Measurements from ENCODE around the gene HERC5. TPM values are rescaled to one million over a fixed set of nuclear protein-coding genes. Genes with fewer than 3 reads are reported as not detected.

HERC5 gene
- total and polyA plus RNA-seq, 2 donors (not counting 1 experiment from before 2014, with no cell fraction given) = 0.23 to 3.3 TPM

DNA sequence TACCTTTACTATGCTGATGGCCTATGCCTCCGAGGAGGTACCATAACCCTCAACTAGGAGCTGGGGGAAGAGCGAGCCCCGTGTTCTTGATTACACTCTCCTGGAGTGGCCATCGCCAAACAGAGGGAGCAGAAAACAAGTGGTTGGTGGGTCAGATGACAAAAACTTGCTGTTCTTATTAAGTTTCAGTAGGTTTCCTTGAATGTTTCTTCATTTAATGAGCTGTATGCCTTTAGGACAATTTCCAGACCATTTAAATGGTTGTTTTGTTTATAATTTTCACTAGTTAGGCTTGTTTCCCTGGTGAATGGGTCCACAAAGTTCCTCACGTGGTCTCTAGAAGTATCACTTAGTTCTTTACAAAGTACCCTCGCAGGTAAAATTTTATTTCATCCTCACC, 62.0 kb downstream of the HERC5 start:
- Histone ChIP-seq H3K4me2 (ENCODE audit: extremely low read depth, insufficient read depth, low read length) (no peak overlapping the region), H3K4me3 (replicated peaks in 1 of 4; ENCODE audit: control extremely low read depth in 1 of 4, insufficient read depth in 1 of 4, low read depth in 3 of 4, low read length in 4 of 4) (no peak overlapping the region), H3K36me3 (ENCODE audit: control insufficient read depth, insufficient read depth, low read length) (peaks cover 2% of the 10 kb centered on the region), H3K27ac (ENCODE audit: insufficient read depth, low read length) (no peak overlapping the region), H2AFZ (ENCODE audit: low read length) (no peak overlapping the region), H3K27me3 (ENCODE audit: control insufficient read depth, insufficient read depth, low read length) (no peaks in the 10 kb centered on the region), H3K4me1 (ENCODE audit: control insufficient read depth, extremely low read depth, insufficient read depth, low read length) (no peaks in the 10 kb centered on the region), H3K9ac (ENCODE audit: insufficient read depth, low read length) (no peak overlapping the region), H3K9me3 (ENCODE audit: control insufficient read depth, insufficient read depth, low read depth, low read length) (no peaks in the 10 kb centered on the region), H3K79me2 (ENCODE audit: control insufficient read depth, insufficient read depth, low read length) (peaks cover 27% of the 10 kb centered on the region), H4K20me1 (ENCODE audit: control insufficient read depth, extremely low read depth, insufficient read depth, low read length) (no peaks in the 10 kb centered on the region)
- DNase-seq (ENCODE audit: low read depth in 2 of 2) = no peak
- TF ChIP-seq EZH2 (IDR thresholded peaks at IDR 0.05; ENCODE audit: low read length, missing control alignments) = no peak
- no peak for TF ChIP-seq CTCF (conservative IDR thresholded peaks at IDR 0.05 in 1 of 2, IDR thresholded peaks at IDR 0.05 in 1 of 2; ENCODE audit: low read depth in 1 of 2, low read length in 2 of 2)

GRCh38 chr4:88522702-88523324, 65.9 kb downstream of the HERC5 start:
- peaks cover 28% of the 10 kb centered on the region for H3K79me2 ChIP-seq (ENCODE audit: control insufficient read depth, insufficient read depth, low read length)
- H3K4me3 ChIP-seq (replicated peaks in 1 of 4; ENCODE audit: control extremely low read depth in 1 of 4, insufficient read depth in 1 of 4, low read depth in 3 of 4, low read length in 4 of 4) = peak overlapping the region; percentile 71 to 98 (median 90)
- no peaks in the 10 kb centered on the region for H3K9me3 ChIP-seq (ENCODE audit: control insufficient read depth, insufficient read depth, low read depth, low read length)
- peaks cover 9% of the 10 kb centered on the region for H3K4me1 ChIP-seq (ENCODE audit: control insufficient read depth, extremely low read depth, insufficient read depth, low read length)
- peak; percentile 34 to 55 for DNase-seq (ENCODE audit: low read depth in 2 of 2)
- peaks cover 2% of the 10 kb centered on the region for H3K36me3 ChIP-seq (ENCODE audit: control insufficient read depth, insufficient read depth, low read length)
- peak overlapping the region; percentile 88 for H3K27ac ChIP-seq (ENCODE audit: insufficient read depth, low read length)
- peak overlapping the region; percentile 83 for H3K4me2 ChIP-seq (ENCODE audit: extremely low read depth, insufficient read depth, low read length)
- H3K9ac ChIP-seq (ENCODE audit: insufficient read depth, low read length) = peak overlapping the region; percentile 88
- TF ChIP-seq EZH2 (IDR thresholded peaks at IDR 0.05; ENCODE audit: low read length, missing control alignments) (no peak), CTCF (conservative IDR thresholded peaks at IDR 0.05 in 1 of 2, IDR thresholded peaks at IDR 0.05 in 1 of 2; ENCODE audit: low read depth in 1 of 2, low read length in 2 of 2) (no peak)
- peak overlapping the region; percentile 76 for H2AFZ ChIP-seq (ENCODE audit: low read length)
- H3K27me3 ChIP-seq (ENCODE audit: control insufficient read depth, insufficient read depth, low read length) = no peaks in the 10 kb centered on the region
- no peaks in the 10 kb centered on the region for H4K20me1 ChIP-seq (ENCODE audit: control insufficient read depth, extremely low read depth, insufficient read depth, low read length)

GRCh38 chr4:88523325-88524129, 66.6 kb downstream of the HERC5 start, which contains the start of gene PYURF:
Gene PYURF (minus strand): TSS chr4:88523776. CDS start chr4:88523700, 76 bp downstream.
- Histone ChIP-seq H3K9ac (ENCODE audit: insufficient read depth, low read length) (peak within 1 kb of the TSS; percentile 88), H3K79me2 (ENCODE audit: control insufficient read depth, insufficient read depth, low read length) (peaks cover 28% of the 10 kb centered on the region), H2AFZ (ENCODE audit: low read length) (peak within 1 kb of the TSS; percentile 76), H3K9me3 (ENCODE audit: control insufficient read depth, insufficient read depth, low read depth, low read length) (no peaks in the 10 kb centered on the region), H3K27ac (ENCODE audit: insufficient read depth, low read length) (peak within 1 kb of the TSS; percentile 88), H3K4me1 (ENCODE audit: control insufficient read depth, extremely low read depth, insufficient read depth, low read length) (peaks cover 9% of the 10 kb centered on the region), H3K27me3 (ENCODE audit: control insufficient read depth, insufficient read depth, low read length) (no peaks in the 10 kb centered on the region), H4K20me1 (ENCODE audit: control insufficient read depth, extremely low read depth, insufficient read depth, low read length) (no peaks in the 10 kb centered on the region), H3K36me3 (ENCODE audit: control insufficient read depth, insufficient read depth, low read length) (peaks cover 2% of the 10 kb centered on the region), H3K4me2 (ENCODE audit: extremely low read depth, insufficient read depth, low read length) (peak within 1 kb of the TSS; percentile 91), H3K4me3 (replicated peaks in 1 of 4; ENCODE audit: control extremely low read depth in 1 of 4, insufficient read depth in 1 of 4, low read depth in 3 of 4, low read length in 4 of 4) (peak within 1 kb of the TSS; percentile 71 to 98 (median 90))
- peak; percentile 93 to 95 for DNase-seq (ENCODE audit: low read depth in 2 of 2)
- TF ChIP-seq CTCF (conservative IDR thresholded peaks at IDR 0.05 in 1 of 2, IDR thresholded peaks at IDR 0.05 in 1 of 2; ENCODE audit: low read depth in 1 of 2, low read length in 2 of 2) = no peak
- TF ChIP-seq EZH2 (IDR thresholded peaks at IDR 0.05; ENCODE audit: low read length, missing control alignments) = no peak
